Astrocyte (in vitro differentiated cells and primary cell): ENCODE data around the gene CLDN20.

Source experiments
- CTCF ChIP-seq: IDR thresholded peaks from 2 replicates; pipeline ENCODE4 v1.5.1; 2011; ENCODE audit warnings: low read depth, mild to moderate bottlenecking, inconsistent platforms, low read length, moderate library complexity; ENCODE audit not compliant: insufficient read depth
- EZH2 ChIP-seq: IDR thresholded peaks from 2 replicates; pipeline ENCODE4 v1.6.1; 2012; ENCODE audit warnings: mild to moderate bottlenecking, low read length, inconsistent platforms; ENCODE audit not compliant: insufficient read depth

- TF ChIP-seq CTCF (no peak), EZH2 (no peak)
These were observed 47.3 kb downstream of the CLDN20 start for GRCh38 chr6:155311086-155311485.
